Stimulated activated memory B cell treated with anti-CD40 and anti-IgM and Interleukin-4, amounts not matched to agents 10 μg/mL and 1 μg/mL and 100 μg/mL, for 72 hours (primary cell): ENCODE measurements around the gene MBNL2.

ENCODE experiments used
- ATAC-seq: fragments of 150-1000 bp; cut with Tn5 transposase; 2 replicates; pipeline ENCODE4 v1.10.0; 2021
- H3K27ac Mint-ChIP-seq: one replicate; pipeline ENCODE4 v1.8.0; 2022; ENCODE audit warnings: mild to moderate bottlenecking, mixed read lengths
- H3K27me3 Mint-ChIP-seq: one replicate; pipeline ENCODE4 v1.8.0; 2022; ENCODE audit warnings: mixed read lengths
- H3K36me3 Mint-ChIP-seq: one replicate; pipeline ENCODE4 v1.8.0; 2022; ENCODE audit warnings: mixed read lengths
- H3K4me1 Mint-ChIP-seq: one replicate; pipeline ENCODE4 v1.8.0; 2022; ENCODE audit warnings: mixed read lengths
- H3K4me3 Mint-ChIP-seq: one replicate; pipeline ENCODE4 v1.8.0; 2022; ENCODE audit warnings: mild to moderate bottlenecking, moderate library complexity, mixed read lengths
- H3K9me3 Mint-ChIP-seq: one replicate; pipeline ENCODE4 v1.8.0; 2022; ENCODE audit warnings: mixed read lengths

Gene MBNL2

DNA sequence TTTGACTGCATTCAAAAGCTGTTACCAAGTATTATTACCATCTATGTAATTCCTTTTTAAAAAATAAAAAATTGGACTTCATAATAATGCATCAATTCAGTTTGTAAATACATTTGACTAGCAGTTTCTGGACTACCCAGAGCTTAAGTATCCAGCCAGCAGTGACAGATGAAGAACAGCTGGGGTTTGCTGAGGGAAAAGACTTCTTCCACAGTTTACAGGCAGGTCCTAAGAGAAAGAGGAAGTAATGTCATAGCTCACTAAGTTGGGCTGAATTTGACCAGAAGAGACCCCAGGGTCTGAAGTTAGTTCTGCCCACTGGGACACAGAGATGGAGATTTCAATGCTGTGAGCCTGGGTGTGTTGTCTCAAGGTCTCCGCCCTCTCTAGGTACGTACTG lies 96.4 kb downstream of the MBNL2 start:
- peaks cover 20% of the 10 kb centered on the region for H3K36me3 Mint-ChIP-seq
- peak overlapping the region; percentile 20 for H3K27ac Mint-ChIP-seq
- H3K27me3 Mint-ChIP-seq = no peaks in the 10 kb centered on the region
- peaks cover 53% of the 10 kb centered on the region for H3K4me1 Mint-ChIP-seq
- no peak overlapping the region for H3K4me3 Mint-ChIP-seq
- ATAC-seq = no peak
- H3K9me3 Mint-ChIP-seq = no peaks in the 10 kb centered on the region

DNA sequence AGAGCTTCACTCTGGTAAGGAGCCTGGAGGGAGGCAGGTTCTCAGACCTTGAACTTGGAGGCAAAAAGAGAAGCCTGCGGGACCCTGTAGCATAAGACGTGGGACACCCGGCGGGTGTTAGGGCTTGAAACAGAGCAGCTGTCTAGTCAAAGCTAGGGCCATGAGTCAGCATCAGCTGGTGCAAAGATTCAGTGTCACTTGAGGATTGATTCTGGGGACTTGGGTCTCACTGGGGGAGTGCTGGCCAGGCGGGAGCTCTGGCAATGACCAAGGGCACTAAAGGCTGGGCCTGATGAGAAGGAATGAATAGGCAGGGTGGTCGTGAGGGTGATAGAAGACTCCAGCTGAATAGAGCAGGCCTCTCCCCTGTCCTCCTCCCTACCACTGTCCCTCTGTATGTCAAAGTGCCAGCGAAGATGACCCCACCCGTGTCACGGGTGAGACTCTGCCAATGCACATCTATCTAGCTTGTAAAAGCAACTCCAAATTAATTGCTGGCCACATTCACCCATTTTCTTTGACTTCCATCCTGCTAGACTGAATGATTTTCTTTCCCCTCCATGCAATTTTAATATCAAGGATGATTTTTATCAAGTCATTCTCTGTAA lies 97.1 kb downstream of the MBNL2 start:
- Mint-ChIP-seq H3K9me3 (no peaks in the 10 kb centered on the region), H3K36me3 (peaks cover 20% of the 10 kb centered on the region), H3K4me3 (no peak overlapping the region), H3K4me1 (peaks cover 52% of the 10 kb centered on the region), H3K27me3 (no peaks in the 10 kb centered on the region), H3K27ac (peak overlapping the region; percentile 20)
- ATAC-seq = no peak

DNA sequence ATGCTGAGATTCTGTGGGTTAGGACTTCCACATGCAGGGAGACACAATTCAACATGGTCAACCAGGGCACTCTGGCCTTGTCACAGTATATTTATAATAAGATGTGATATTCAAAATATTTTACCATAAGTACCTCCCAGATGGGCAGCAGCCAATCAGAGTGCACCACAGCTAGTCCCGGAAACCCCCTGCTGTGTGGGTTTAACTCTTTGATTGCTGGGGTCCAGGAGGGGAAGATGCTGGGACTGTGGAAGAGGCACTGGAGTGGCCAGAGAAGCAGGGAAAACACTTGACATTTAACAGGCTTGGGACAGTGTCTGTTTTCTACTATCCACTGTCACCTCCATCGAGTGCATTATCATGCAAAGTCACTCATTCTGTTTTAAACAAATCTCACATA lies 99.0 kb downstream of the MBNL2 start:
- Mint-ChIP-seq H3K36me3 (peaks cover 18% of the 10 kb centered on the region), H3K4me1 (peaks cover 48% of the 10 kb centered on the region)

DNA sequence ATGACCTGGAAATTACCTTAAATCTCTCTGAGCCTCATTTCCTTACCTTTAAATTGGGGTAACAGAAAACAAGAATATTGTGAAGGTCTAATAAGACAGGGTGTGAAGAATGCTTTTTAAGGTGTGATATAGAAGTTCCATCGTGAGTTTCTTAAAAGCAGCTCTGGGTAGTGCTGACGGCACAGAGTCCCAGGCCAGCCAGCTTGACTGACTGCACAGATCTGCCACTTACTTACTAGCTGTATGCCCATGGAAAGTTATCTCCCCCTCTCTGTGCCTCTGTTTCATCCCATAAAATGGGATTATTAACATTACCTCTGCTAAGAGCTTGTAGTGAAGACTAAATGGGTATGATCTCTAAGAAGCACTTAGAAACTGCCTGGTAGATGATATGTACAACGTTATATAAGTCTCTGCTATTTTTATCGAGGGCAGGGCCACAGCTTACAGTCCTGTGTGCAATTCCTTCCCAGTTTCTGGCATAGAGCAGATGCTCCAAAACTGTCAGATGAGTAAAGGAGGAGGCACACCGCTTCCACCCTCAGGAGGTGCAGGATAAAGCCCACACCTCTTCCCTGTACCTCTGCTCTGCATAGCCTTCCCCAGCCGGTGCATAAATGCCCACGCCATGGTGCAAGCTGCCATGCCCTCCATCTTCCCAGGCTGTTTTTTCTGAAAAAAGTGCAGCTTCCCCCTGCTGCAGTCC lies 99.6 kb downstream of the MBNL2 start:
- Mint-ChIP-seq H3K4me3 (no peak overlapping the region), H3K27ac (no peak overlapping the region), H3K4me1 (peaks cover 41% of the 10 kb centered on the region), H3K9me3 (no peaks in the 10 kb centered on the region), H3K27me3 (no peaks in the 10 kb centered on the region), H3K36me3 (peaks cover 13% of the 10 kb centered on the region)
- no peak for ATAC-seq

More for the DNA sequence above, 99.0 kb downstream of the MBNL2 start:
- Mint-ChIP-seq H3K9me3 (no peaks in the 10 kb centered on the region), H3K27me3 (no peaks in the 10 kb centered on the region), H3K4me3 (no peak overlapping the region), H3K27ac (no peak overlapping the region)
- no peak for ATAC-seq

DNA sequence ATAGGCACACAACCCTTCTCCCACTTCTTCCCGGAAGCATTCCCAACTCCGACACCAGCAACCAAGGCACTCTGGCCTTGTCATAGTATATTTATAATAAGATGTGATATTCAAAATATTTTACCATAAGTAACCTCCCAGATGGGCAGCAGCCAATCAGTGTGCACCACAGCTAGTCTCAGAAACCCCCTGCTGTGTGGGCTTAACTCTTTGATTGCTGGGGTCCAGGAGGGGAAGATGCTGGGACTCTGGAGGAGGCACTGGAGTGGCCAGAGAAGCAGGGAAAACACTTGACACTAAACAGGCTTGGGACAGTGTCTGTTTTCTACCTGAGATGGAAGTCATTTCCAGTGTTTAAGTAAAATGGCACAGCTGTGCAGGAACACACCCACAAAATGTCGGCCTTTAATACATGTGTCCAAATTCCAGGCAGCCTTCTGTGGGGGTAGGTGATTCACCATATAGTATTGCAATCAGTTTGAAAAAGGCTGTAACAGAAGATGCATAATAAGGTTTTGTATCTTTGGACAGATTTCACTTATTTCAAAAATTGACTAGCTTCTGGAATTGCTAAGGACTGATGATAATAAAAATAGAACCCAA lies 100.7 kb downstream of the MBNL2 start:
- Mint-ChIP-seq H3K4me1 (peaks cover 39% of the 10 kb centered on the region), H3K4me3 (no peak overlapping the region), H3K36me3 (peaks cover 13% of the 10 kb centered on the region), H3K27ac (no peak overlapping the region), H3K9me3 (no peaks in the 10 kb centered on the region), H3K27me3 (no peaks in the 10 kb centered on the region)
- no peak for ATAC-seq

DNA sequence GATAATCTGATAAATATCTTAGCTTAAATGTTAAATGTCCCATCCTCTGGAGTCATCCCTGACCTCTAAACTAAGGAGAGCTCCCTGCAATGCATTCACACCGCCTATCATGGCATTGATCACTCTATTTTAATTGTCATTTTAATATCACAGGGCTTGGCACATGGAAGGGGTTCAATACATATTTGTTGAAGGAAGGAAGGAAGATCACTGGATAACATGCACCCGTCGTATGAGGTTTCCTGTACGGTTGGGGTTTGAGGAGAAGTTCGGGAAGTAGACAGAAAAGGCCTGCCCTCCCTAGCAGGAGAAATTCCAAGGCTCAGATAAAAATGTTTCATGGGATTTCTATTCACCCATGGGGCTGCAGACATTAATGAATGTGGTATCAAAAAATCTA lies 102.0 kb downstream of the MBNL2 start:
- Mint-ChIP-seq H3K4me1 (peaks cover 28% of the 10 kb centered on the region), H3K4me3 (no peak overlapping the region), H3K27me3 (no peaks in the 10 kb centered on the region), H3K27ac (no peak overlapping the region), H3K9me3 (no peaks in the 10 kb centered on the region), H3K36me3 (peaks cover 13% of the 10 kb centered on the region)
- no peak for ATAC-seq

DNA sequence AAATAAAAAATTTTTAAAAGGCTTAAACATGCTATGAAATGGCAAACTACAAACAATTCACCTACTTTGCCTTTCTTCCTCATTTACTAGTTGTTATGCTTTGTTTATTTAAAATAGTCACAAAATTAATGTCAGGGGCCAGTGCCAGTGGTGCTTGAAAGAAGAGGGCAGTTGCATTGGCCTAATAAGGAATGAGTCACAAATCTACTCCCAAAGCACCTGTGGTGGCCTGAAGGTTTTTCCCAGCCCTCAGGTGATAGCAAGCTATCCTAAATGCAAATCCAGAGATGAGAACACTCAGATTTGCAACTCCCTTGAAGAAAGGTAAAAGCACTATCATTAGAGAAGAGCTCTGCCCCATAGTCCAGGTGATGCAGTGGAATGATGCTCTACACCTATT lies 103.6 kb downstream of the MBNL2 start:
- no peaks in the 10 kb centered on the region for H3K9me3 Mint-ChIP-seq
- H3K4me3 Mint-ChIP-seq = no peak overlapping the region
- no peaks in the 10 kb centered on the region for H3K27me3 Mint-ChIP-seq
- H3K4me1 Mint-ChIP-seq = peaks cover 20% of the 10 kb centered on the region
- ATAC-seq = no peak
- no peak overlapping the region for H3K27ac Mint-ChIP-seq
- H3K36me3 Mint-ChIP-seq = peaks cover 22% of the 10 kb centered on the region

DNA sequence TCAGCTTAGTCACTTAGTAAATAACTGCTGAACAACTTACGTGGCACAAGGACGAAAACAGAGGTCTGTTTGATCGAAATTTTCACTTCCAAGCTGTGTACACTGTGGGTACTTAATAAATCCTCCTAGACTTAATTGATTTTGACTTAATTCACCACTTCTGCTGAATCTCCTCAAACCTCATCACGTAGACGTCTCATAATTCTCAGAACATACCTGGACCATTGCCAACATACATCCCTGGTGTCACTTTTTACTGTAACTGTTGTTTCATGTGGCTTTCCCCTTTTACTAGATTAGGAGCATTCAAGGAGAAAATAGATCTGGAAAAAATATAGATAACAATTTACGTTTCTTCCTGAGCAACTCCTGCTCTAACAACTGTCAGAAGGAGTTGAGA lies 105.0 kb downstream of the MBNL2 start:
- H3K4me3 Mint-ChIP-seq = no peak overlapping the region
- H3K4me1 Mint-ChIP-seq = peaks cover 11% of the 10 kb centered on the region
- H3K27me3 Mint-ChIP-seq = no peaks in the 10 kb centered on the region
- peaks cover 22% of the 10 kb centered on the region for H3K36me3 Mint-ChIP-seq
- H3K27ac Mint-ChIP-seq = no peak overlapping the region
- no peaks in the 10 kb centered on the region for H3K9me3 Mint-ChIP-seq
- no peak for ATAC-seq

DNA sequence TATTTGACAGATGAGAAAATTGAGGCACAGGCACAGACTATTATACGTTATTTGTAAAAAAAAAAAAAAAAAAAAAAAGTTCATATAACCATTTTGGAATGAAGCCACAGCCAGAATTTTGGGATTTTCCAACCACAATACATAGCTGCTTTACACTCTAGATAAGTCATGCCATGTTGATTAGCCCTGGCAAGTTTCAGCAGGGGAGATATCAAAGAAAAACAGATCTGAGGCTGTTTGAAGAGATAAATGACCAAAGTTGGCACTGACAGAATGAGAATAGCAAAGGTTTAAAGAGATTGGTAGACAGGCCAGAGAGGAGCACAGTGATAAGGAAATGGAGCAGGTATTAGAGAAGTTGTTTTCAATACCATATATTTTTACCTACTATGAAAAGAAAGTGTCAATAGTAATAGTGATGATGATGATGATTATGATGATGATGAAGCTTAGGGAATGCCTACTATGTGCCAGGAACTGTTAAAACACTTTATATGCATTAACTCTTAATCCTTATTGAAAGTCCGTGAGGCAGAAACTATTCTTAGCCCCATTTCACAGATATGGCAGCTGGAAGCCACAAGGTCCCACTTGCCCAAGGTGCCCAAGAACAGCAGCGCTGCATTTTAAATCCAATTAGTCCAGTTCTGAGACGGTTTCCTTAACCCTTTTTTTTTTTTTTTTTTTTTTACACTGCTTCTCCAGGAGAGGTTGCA lies 105.5 kb downstream of the MBNL2 start:
- H3K27ac Mint-ChIP-seq = no peak overlapping the region

DNA sequence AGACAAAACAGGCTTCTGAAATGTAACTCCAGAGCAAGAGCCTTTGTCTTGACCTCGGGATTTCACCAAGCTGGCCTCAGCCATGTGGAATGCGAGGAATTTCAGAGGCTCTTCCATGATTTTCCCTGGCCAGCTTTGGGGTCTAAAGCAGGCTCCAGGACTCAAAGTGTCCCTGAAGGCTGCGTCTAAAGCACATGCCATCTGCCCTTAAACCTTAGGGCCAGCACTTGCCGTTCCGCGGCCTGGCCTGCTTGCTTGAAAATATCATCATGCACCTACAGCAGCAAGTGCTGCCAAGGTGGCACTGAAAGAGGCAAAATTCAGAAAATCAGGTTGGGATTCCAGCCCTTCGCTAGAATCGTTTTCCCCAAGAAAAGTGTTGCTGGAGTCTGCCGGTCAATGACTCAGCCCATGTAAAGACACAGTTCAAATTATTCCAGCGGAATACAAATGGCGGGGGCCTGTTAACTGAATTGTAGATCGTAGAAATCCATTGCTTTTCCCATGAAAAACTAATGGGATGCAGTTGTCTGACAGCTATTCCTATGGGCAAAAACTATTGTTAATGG lies 106.2 kb downstream of the MBNL2 start:
- Mint-ChIP-seq H3K36me3 (peaks cover 26% of the 10 kb centered on the region), H3K27ac (no peak overlapping the region), H3K4me1 (peaks cover 11% of the 10 kb centered on the region), H3K9me3 (no peaks in the 10 kb centered on the region), H3K4me3 (no peak overlapping the region), H3K27me3 (no peaks in the 10 kb centered on the region)
- no peak for ATAC-seq

More for the DNA sequence above, 105.5 kb downstream of the MBNL2 start:
- no peak for ATAC-seq
- H3K9me3 Mint-ChIP-seq = no peaks in the 10 kb centered on the region
- H3K4me3 Mint-ChIP-seq = no peak overlapping the region
- peaks cover 22% of the 10 kb centered on the region for H3K36me3 Mint-ChIP-seq
- peaks cover 11% of the 10 kb centered on the region for H3K4me1 Mint-ChIP-seq
- no peaks in the 10 kb centered on the region for H3K27me3 Mint-ChIP-seq

DNA sequence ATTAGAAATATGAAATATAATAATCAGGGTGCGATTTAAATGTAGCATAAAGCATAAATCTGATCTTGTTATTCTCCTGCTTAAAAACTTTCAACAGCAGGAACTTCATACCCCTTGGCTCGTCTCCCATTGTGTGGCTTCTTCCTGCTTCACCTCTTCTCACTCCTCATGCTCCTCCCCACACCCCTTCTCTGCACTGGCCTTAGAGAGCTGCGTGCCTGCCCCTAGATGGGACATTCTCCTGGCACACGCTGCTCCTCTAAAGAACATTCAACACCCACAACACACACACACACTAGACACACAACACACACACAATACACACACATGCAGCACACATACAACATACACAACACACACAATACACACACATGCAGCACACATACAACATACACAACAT lies 107.2 kb downstream of the MBNL2 start:
- Mint-ChIP-seq H3K4me1 (peaks cover 6% of the 10 kb centered on the region), H3K27ac (no peak overlapping the region), H3K4me3 (no peak overlapping the region), H3K9me3 (no peaks in the 10 kb centered on the region), H3K36me3 (peaks cover 26% of the 10 kb centered on the region), H3K27me3 (no peaks in the 10 kb centered on the region)
- no peak for ATAC-seq

DNA sequence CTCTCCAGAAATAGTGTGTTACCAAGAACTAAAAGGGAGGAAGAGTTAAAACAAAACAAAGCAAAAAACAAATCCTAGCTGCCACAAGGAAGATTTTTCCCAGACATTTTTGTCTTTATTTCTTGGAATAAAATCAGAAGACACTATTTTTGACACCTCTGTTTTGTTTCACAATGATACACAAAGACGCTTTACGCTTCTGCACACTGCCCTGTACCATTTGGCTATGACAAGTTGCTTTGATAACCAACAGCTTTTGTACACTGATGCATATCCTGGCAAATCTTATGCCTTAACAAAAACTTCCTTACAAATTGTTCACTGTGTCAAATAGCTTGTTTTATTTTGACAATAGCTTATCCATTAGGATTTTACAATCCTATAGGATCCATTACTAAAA lies 108.3 kb downstream of the MBNL2 start:
- H3K4me3 Mint-ChIP-seq = no peak overlapping the region
- H3K4me1 Mint-ChIP-seq = no peaks in the 10 kb centered on the region
- no peaks in the 10 kb centered on the region for H3K9me3 Mint-ChIP-seq
- H3K27ac Mint-ChIP-seq = no peak overlapping the region
- H3K27me3 Mint-ChIP-seq = no peaks in the 10 kb centered on the region
- ATAC-seq = no peak
- H3K36me3 Mint-ChIP-seq = peaks cover 19% of the 10 kb centered on the region

DNA sequence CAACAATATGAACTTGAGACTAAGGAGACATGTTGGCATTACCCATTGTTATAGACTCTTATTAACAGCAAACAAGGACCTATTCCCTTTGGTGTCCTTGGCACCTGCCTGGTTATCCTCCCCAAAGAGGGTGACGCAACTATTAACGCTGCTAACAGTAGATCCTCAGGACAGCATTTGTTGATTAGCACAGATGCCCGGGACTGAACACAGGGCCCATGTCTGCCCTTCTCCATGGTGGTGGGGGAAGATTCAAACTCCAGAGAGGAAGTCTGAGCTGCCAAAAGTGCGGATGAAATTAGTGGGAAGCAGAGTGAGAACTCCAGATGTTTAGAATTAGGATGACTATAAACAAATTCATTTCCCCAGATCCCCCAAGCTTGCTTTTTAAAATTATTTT lies 110.6 kb downstream of the MBNL2 start:
- Mint-ChIP-seq H3K36me3 (peaks cover 19% of the 10 kb centered on the region), H3K27ac (no peak overlapping the region), H3K27me3 (no peaks in the 10 kb centered on the region)

DNA sequence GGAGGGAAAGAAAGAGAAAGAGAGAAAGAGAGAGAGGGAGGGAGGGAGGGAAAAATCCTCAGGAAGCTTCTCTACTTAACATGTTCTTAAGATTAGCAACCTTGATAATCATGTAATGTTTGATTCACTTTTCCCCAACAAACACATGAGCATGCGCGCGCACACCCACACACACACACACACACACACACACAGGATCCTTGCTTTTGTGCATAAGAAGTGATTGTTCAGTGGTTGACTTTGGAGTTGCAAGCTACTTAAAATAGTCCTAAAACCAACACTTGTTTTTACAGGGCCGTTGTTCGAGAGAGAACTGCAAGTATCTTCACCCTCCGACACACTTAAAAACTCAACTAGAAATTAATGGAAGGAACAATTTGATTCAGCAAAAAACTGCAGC lies 111.8 kb downstream of the MBNL2 start:
- no peak overlapping the region for H3K27ac Mint-ChIP-seq

More for the DNA sequence above, 110.6 kb downstream of the MBNL2 start:
- no peak for ATAC-seq
- Mint-ChIP-seq H3K9me3 (no peaks in the 10 kb centered on the region), H3K4me3 (no peak overlapping the region), H3K4me1 (no peaks in the 10 kb centered on the region)

DNA sequence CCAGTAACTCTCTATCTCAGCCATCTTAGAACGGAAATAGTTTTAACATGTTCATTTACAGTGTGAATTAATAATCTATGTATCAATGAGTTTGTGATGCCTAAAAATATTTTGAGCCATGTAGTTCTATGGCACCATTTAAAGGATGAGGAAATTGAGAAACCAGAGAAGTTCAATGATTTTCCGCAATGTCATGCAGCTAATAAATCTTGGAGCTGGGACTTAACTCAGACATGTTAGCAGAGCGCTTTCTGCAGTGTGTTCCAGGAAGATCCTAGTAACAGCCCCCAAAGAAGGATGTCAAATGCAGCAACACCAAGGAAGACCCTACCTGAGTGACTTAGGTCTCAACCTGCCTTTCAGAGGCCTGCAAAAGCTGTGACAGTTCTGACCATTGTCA lies 112.6 kb downstream of the MBNL2 start:
- no peak overlapping the region for H3K4me3 Mint-ChIP-seq
- no peaks in the 10 kb centered on the region for H3K27me3 Mint-ChIP-seq
- no peak for ATAC-seq
- H3K36me3 Mint-ChIP-seq = peaks cover 14% of the 10 kb centered on the region
- no peak overlapping the region for H3K27ac Mint-ChIP-seq
- no peaks in the 10 kb centered on the region for H3K9me3 Mint-ChIP-seq
- no peaks in the 10 kb centered on the region for H3K4me1 Mint-ChIP-seq

More for the DNA sequence above, 111.8 kb downstream of the MBNL2 start:
- H3K4me3 Mint-ChIP-seq = no peak overlapping the region
- H3K9me3 Mint-ChIP-seq = no peaks in the 10 kb centered on the region
- H3K27me3 Mint-ChIP-seq = no peaks in the 10 kb centered on the region
- H3K36me3 Mint-ChIP-seq = peaks cover 19% of the 10 kb centered on the region
- no peaks in the 10 kb centered on the region for H3K4me1 Mint-ChIP-seq
- ATAC-seq = no peak
